Esophagus squamous epithelium (tissue), 4 donors: Measurements from ENCODE around the gene MYO1D.
"Not testable (repeated sequence)": the region's sequence is repeated elsewhere in the genome, so short reads cannot be mapped to it uniquely, and the experiment has no call there.

Experiments
- CTCF ChIP-seq, 6 experiments: fragments of 450-650 bp in 4 of 6; fragments of 200-600 bp in 2 of 6; sonication (generic) in 2 of 6; IDR thresholded peaks; one replicate each; pipeline ENCODE4 v1.5.1; 2016 to 2019; ENCODE audit warnings: antibody characterized with exemption in 6 of 6, mild to moderate bottlenecking in 4 of 6, moderate library complexity in 4 of 6
- POLR2A ChIP-seq, 4 donors: fragments of 450-650 bp; IDR thresholded peaks; one replicate each; pipeline ENCODE4 v1.6.1; 2017; ENCODE audit warnings: antibody characterized with exemption in 4 of 4, mild to moderate bottlenecking in 4 of 4, moderate library complexity in 3 of 4

- TF ChIP-seq CTCF, POLR2A (IDR thresholded peaks at IDR 0.05): not testable (repeated sequence)
Measured at GRCh38 chr17:32450379-32450778, 426.5 kb downstream of the MYO1D start.
